Motor neuron (in vitro differentiated cells): ENCODE measurements around the gene SEMA4G. TPM values are rescaled to one million over a fixed set of nuclear protein-coding genes. Genes with fewer than 3 reads are reported as not detected.

Source experiments
- ATAC-seq, 8 experiments: fragments of 200-7000 bp; cut with Tn5 transposase; replicated peaks in 6 of 8; 2 replicates each; pipeline ENCODE4 v1.8.0; 2021; ENCODE audit warnings: mild to moderate bottlenecking in 8 of 8, moderate library complexity in 8 of 8
- H3K27ac ChIP-seq, 2 donors: fragments of 250-450 bp; sonication (Bioruptor Pico); 2 replicates each; pipeline ENCODE4 v1.9.0; 2021; ENCODE audit warnings: antibody characterized with exemption in 2 of 2, mild to moderate bottlenecking in 2 of 2, moderate library complexity in 1 of 2
- H3K4me1 ChIP-seq, 2 donors: fragments of 250-450 bp; sonication (Bioruptor Pico); replicated peaks in 1 of 2; 2 replicates each; pipeline ENCODE4 v1.6.1; 2021; ENCODE audit warnings: antibody characterized with exemption in 2 of 2, mild to moderate bottlenecking in 2 of 2, moderate library complexity in 1 of 2
- H3K4me3 ChIP-seq, 5 donors: fragments of 250-450 bp; sonication (Bioruptor Pico); 2 replicates each; pipeline ENCODE4 v1.9.0; 2021; ENCODE audit warnings: antibody characterized with exemption in 5 of 5, mild to moderate bottlenecking in 5 of 5, moderate library complexity in 4 of 5
- WGBS, 10 experiments: fragments of 450-650 bp; shearing (Covaris generic); methylation state at CpG; one replicate each; pipeline ENCODE4 v1.0.0; 2022; 5-methylcytosine and 5-hydroxymethylcytosine counted together
- in situ Hi-C, 9 experiments: fragments of 400-800 bp; cut with MboI; loops; one replicate each; pipeline ENCODE4 v1.15.0; 2021; ENCODE audit warnings: low sequenced_read_pairs in 9 of 9, low pct_unique_long_range_greater_than_20kb in 2 of 9; ENCODE audit not compliant: unreplicated experiment in 9 of 9
- total RNA-seq, 8 experiments: library from RNA; unstranded; fragments of 300-600 nt; gene quantifications; 2 replicates each; pipeline versions ENCODE4 v1.2.3 to v1.2.4, GENCODE V29; 2022

Gene SEMA4G
- total RNA-seq, 8 experiments from 2014 or later, result 3.2 to 17.0 (median 10.1) TPM

GRCh38 chr10:101008823-101009423 is 39.6 kb downstream of the SEMA4G start:
- no peak for ATAC-seq
- WGBS, 10 experiments, result 70 to 85% (median 80%) methylated on average over 1 to 4 of the region's 6 CpGs; no CpG with 5 or more reads in 7 of the 10 experiments
- Histone ChIP-seq H3K4me1 (peaks cover 10 to 18% of the 10 kb centered on the region in 2 donors), H3K27ac (no peak overlapping the region), H3K4me3 (no peak overlapping the region)
- in situ Hi-C loops, result no loop called here

DNA sequence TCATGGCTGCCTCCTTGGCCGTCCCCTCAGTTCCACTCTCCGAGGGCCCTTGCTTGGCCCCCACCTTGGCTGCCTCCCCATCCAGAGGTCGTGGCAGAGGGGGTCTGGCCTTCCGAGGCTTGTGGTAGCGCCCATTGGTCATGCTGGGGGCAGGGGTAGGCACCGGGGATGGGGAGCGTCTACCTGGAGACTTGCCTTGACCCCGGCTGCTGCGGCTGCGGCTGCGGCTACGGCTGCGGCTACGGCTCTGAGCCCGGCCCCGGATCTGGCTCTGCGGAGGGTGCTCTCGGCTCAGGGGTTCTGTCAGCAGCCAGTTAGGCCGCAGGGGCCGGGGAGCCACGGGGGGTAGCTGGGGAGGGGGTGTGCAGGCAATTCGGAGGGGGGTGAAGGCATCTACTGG is 41.0 kb downstream of the SEMA4G start:
- Histone ChIP-seq H3K4me3 (no peak overlapping the region), H3K4me1 (peaks cover 10 to 23% of the 10 kb centered on the region in 2 donors), H3K27ac (no peak overlapping the region)
- 100% methylated on average over 1 of the region's 22 CpGs; no CpG with 5 or more reads in 8 of the 10 experiments for WGBS, 10 experiments
- ATAC-seq, result no peak
- in situ Hi-C loops, result no loop called here

- Histone ChIP-seq H3K4me1 (peaks cover 10 to 23% of the 10 kb centered on the region in 2 donors), H3K27ac (no peak overlapping the region), H3K4me3 (no peak overlapping the region)
- in situ Hi-C loops, result no loop called here
- no peak for ATAC-seq
- WGBS, 10 experiments, result 37 to 100% (median 62%) methylated on average over 1 to 4 of the region's 22 CpGs; no CpG with 5 or more reads in 5 of the 10 experiments
These were observed 42.5 kb downstream of the SEMA4G start for GRCh38 chr10:101011517-101012423.

DNA sequence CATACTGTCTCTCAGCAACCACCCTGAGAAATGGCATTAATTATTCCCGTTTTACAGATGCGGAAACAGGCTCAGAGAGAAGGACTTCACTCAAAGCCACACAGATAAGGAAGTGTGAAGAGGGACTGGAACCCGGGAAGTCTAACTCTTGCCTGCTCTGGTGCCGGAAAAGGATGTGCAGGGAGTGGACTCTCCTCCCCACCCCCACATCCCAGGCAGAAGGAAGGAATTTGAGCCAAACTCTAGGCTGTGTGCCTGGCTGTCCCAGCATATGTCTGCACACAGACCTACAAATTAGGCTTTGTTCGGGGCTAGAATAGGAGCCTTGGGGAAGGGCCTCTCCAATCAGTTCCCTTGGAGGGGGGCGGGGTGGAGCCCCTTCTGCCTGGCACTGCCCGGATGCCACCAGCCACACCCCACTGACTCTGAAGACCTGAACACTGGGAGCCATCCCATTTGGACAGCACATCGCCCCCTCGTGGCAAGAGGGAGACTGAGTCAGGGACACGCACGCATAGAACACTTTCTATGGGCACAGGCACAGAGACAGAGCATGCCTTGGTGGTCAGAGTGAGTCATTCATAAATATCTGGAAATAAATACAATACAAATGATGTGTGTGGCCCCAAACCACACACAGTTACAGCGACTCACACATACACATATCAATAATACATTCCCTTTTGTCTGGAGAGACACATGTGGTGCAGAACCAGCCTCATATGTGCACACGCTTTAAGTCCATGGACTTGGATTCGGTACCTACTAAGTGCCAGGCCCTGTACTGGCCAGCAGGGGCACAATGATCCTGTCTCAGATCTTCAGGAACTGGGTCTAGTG is 43.4 kb downstream of the SEMA4G start:
- 0 to 80% (median 20%) methylated on average over 1 to 7 of the region's 14 CpGs; no CpG with 5 or more reads in 1 of the 10 experiments for WGBS, 10 experiments

DNA sequence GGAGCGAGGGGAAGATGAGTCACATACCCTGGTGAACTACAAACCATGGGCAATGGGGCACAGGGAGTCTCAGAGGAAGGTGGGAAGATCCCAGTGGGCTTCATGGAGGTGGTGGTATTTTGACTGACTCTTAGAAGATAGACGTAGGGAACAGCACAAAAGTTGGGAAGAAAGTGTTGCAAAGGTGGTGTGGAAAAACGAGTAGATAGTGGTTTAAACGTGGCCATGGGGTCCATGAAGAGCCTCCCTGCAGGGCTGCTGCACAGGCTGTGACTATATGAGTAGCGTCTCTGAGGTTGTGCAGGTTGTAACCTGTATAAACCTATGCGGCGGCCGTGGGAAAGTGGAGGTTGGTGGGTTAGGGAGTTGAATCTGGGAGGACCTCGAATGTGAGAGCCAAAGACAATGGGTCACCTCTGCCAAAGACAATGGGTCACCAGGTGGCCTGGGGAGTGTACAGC is 44.1 kb downstream of the SEMA4G start:
- WGBS, 10 experiments, result 20 to 90% (median 57%) methylated on average over 2 to 9 of the region's 9 CpGs
- no peak for ATAC-seq
- in situ Hi-C loops, result no loop called here
- Histone ChIP-seq H3K4me3 (no peak overlapping the region), H3K27ac (no peak overlapping the region), H3K4me1 (peaks cover 10 to 16% of the 10 kb centered on the region in 2 donors)

More for the DNA sequence above, 43.4 kb downstream of the SEMA4G start:
- ATAC-seq, result peak; percentile 70 to 93 (median 80)
- Histone ChIP-seq H3K4me3 (no peak overlapping the region), H3K4me1 (peaks cover 10 to 20% of the 10 kb centered on the region in 2 donors), H3K27ac (no peak overlapping the region)
- in situ Hi-C loops, result no loop called here

DNA sequence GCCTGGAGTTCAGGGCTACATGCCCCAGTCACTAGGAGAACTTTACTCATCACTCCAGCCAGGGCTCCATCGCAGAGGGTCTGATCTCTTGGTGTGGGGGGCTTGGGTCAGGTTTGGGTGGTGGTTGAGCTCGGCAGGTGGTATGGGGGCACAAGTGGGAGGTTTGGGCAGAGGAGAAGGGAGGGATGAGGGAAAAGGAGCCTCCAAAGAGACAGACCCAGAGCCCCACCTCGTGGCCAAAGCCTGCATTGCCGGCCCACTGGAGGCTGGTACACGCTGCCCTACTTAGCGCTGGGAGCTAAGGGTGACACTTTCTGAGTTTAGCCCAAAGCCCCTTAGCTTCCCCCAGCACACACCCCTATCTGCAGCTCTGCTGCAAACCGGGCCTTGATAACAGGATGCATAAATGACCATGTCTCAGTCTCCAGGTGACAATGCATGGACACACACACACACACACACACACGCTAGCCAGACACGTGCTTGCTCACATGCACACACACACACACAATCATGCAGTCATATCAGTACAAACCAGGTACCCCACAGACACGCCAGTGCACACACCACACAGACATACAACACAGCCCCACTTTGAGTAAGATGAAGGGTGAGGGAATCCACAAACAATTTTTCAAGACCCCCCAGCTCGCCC is 45.1 kb downstream of the SEMA4G start:
- WGBS, 10 experiments, result 0 to 33% (median 5%) methylated on average over 2 to 5 of the region's 11 CpGs; no CpG with 5 or more reads in 6 of the 10 experiments
- Histone ChIP-seq H3K27ac (no peak overlapping the region), H3K4me3 (no peak overlapping the region), H3K4me1 (peaks cover 10 to 14% of the 10 kb centered on the region in 2 donors)
- in situ Hi-C loops, result no loop called here
- peak; percentile 8 to 57 (median 43) for ATAC-seq

DNA sequence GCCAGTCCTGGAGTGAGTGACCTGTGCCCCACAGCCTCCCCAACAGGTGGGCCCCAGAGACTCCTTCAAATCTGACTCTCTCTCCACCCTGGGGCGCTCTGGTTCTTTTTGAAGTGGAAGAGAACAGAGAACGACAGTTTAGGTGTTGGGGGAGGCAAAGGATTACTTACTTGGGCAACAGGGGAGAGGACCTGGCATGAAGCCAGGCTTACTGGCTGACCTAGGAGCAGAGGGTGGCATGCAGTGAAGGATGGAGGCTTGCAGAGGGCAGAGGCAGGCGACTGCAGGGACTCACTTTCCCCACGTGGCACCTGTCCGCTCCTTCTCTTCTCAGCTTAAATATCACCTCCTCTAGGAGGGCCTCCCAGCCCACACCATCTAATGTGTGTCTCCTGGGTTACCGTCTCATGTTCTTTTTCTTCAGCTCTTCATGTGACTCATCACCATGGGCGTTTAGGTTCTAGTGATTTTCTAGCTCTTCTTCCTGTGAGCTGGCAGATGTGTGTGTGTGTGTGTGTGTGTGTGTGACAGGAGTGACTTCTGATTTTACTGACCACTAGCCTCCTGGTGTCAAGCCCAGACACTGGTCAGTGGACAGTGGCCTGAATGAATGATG is 45.8 kb downstream of the SEMA4G start:
- 0 to 82% (median 34%) methylated on average over 1 to 4 of the region's 7 CpGs; no CpG with 5 or more reads in 4 of the 10 experiments for WGBS, 10 experiments
- ATAC-seq, result peak in 7 of 8 experiments; percentile 10 to 43 (median 23)
- Histone ChIP-seq H3K4me3 (no peak overlapping the region), H3K27ac (no peak overlapping the region), H3K4me1 (peaks cover 10 to 14% of the 10 kb centered on the region in 2 donors)
- in situ Hi-C loops, result no loop called here

- in situ Hi-C loops, result no loop called here
- peaks cover 10 to 14% of the 10 kb centered on the region in 2 donors for H3K4me1 ChIP-seq
- H3K4me3 ChIP-seq, result no peak overlapping the region
- 65 to 100% (median 68%) methylated on average over 1 to 7 of the region's 8 CpGs; no CpG with 5 or more reads in 7 of the 10 experiments for WGBS, 10 experiments
- ATAC-seq, result peak in 4 of 8 experiments; percentile 0 to 5 (median 3)
- no peak overlapping the region for H3K27ac ChIP-seq
These were observed 46.3 kb downstream of the SEMA4G start for GRCh38 chr10:101015582-101015973.

DNA sequence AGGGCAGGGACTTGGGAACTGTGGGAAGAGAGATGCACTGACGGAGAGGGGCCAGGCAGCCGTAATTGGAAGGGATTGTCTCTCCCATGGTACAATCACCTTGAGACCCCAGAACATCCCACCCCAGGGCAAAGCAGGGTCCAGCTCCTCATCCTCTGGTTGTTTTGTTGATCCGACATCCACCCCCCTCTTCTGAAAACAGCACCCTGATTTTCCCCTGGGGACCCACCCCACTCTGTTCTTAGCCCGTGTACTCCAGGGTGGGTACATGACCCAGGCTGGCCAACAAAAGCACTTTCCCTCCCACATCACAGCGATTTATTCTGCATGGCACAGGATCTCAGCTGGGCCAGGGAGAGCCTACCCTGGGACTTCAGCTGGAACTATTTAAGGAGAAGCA is 47.5 kb downstream of the SEMA4G start:
- WGBS, 10 experiments, result no CpG with 5 or more reads among the region's 5 CpGs
- no peak for ATAC-seq
- in situ Hi-C loops, result no loop called here
- Histone ChIP-seq H3K4me1 (peaks cover 10 to 12% of the 10 kb centered on the region in 2 donors), H3K4me3 (no peak overlapping the region), H3K27ac (no peak overlapping the region)

DNA sequence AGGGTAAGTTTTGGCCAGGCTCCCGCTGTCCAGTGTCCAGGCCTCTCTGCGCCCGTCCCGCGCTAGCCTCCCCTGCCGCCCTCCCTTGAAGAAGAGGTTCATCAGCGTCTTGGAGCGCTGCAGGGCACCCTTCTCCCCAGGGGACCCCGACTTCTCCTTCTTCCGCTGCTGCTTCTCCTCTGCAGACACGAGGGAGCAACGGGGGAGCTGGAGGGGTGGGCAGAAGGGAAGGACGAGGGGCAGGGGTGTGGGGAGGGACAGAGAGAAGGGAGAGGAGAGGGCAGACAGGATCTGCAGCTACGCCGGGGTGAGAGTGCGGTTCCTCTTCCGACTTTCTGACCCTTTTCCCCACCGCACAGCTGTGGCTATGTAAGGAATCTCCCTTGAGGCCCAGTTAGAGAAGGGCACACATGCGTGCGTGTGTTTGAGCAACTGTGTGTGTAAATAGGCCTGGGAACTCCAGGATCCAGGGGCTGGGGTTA is 48.9 kb downstream of the SEMA4G start:
- H3K4me3 ChIP-seq, result no peak overlapping the region
- WGBS, 10 experiments, result 40 to 95% methylated on average over 1 to 4 of the region's 20 CpGs; no CpG with 5 or more reads in 8 of the 10 experiments

GRCh38 chr10:101018600-101019439 is 49.5 kb downstream of the SEMA4G start:
- Histone ChIP-seq H3K4me1 (peaks cover 10 to 12% of the 10 kb centered on the region in 2 donors), H3K27ac (no peak overlapping the region), H3K4me3 (no peak overlapping the region)
- in situ Hi-C loops, result no loop called here
- 0 to 61% (median 19%) methylated on average over 1 to 9 of the region's 45 CpGs; no CpG with 5 or more reads in 4 of the 10 experiments for WGBS, 10 experiments
- peak; percentile 67 to 96 (median 81) for ATAC-seq

More for the DNA sequence above, 48.9 kb downstream of the SEMA4G start:
- in situ Hi-C loops, result no loop called here
- ATAC-seq, result peak in 3 of 8 experiments; percentile 2 to 3 (median 2)
- Histone ChIP-seq H3K27ac (no peak overlapping the region), H3K4me1 (peaks cover 10 to 12% of the 10 kb centered on the region in 2 donors)
